Uterus (tissue), 4 donors: ENCODE measurements around the gene BCL2L1. TPM values are rescaled to one million over a fixed set of nuclear protein-coding genes. Genes with fewer than 3 reads are reported as not detected.

Experiments
- DNase-seq, 2 donors: peaks; one replicate each; pipeline ENCODE4 v3.0.0-alpha.2; 2019 to 2020
- H3K27ac ChIP-seq, 2 donors: fragments of 200-600 bp; sonication (generic); 1 replicate in 1 of 2; 2 replicates in 1 of 2; pipeline ENCODE4 v1.5.1; 2016 to 2018
- H3K27me3 ChIP-seq, 2 donors: fragments of 200-600 bp; sonication (generic); one replicate each; pipeline ENCODE4 v1.5.1; 2018 to 2019; ENCODE audit warnings: control low read depth in 1 of 2
- H3K36me3 ChIP-seq, 2 donors: fragments of 200-600 bp; sonication (generic); one replicate each; pipeline ENCODE4 v1.5.1; 2019; ENCODE audit warnings: control low read depth in 1 of 2
- H3K4me1 ChIP-seq, 2 donors: fragments of 200-600 bp; sonication (generic); one replicate each; pipeline ENCODE4 v1.5.1; 2018 to 2019; ENCODE audit warnings: control low read depth in 1 of 2
- H3K4me3 ChIP-seq, 2 donors: fragments of 200-600 bp; sonication (generic); 1 replicate in 1 of 2; 2 replicates in 1 of 2; pipeline ENCODE4 v1.5.1; 2018 to 2019; ENCODE audit warnings: mild to moderate bottlenecking in 1 of 2
- H3K9me3 ChIP-seq, 2 donors: fragments of 200-600 bp; sonication (generic); one replicate each; pipeline ENCODE4 v1.5.1; 2019; ENCODE audit warnings: control low read depth in 1 of 2
- POLR2A ChIP-seq, 2 donors: fragments of 450-650 bp; IDR thresholded peaks; one replicate each; pipeline ENCODE4 v1.6.1; 2016; ENCODE audit warnings: antibody characterized with exemption in 2 of 2, mild to moderate bottlenecking in 1 of 2, moderate library complexity in 1 of 2
- intact Hi-C: fragments of 100-400 bp; cut with DNase I; formaldehyde crosslinking; loops from one replicate; pipeline ENCODE4 v1.15.1; 2023; ENCODE audit warnings: low total_unique reads
- total RNA-seq, 4 donors: library from RNA; depleted of rRNA in 3 of 4; stranded (reverse); fragments of >200 nt in 3 of 4; gene quantifications; one replicate each; pipeline versions ENCODE4 v1.1.0 to v1.2.4, GENCODE V29; 2014 to 2023
- TF ChIP-seq, protein P1 (sequence below), 4 experiments: fragments of 200-600 bp in 2 of 4; fragments of 450-650 bp in 2 of 4; sonication (generic) in 2 of 4; IDR thresholded peaks; one replicate each; pipeline ENCODE4 v1.5.1; 2016 to 2019; ENCODE audit warnings: antibody characterized with exemption in 4 of 4, mild to moderate bottlenecking in 2 of 4, moderate library complexity in 1 of 4
- donor health status: DM: yes; HTN: yes; CAD: no.

The BCL2L1 gene
- total RNA-seq, 4 donors from 2014 or later: 35.0 to 113 (median 57.4) TPM

GRCh38 chr20:31684153-31685015 lies 38.3 kb downstream of the BCL2L1 start:
- no peaks in the 10 kb centered on the region for H3K36me3 ChIP-seq
- no peaks in the 10 kb centered on the region for H3K4me1 ChIP-seq
- no peaks in the 10 kb centered on the region for H3K27me3 ChIP-seq
- DNase-seq: no peak
- intact Hi-C loops: no loop called here
- no peaks in the 10 kb centered on the region for H3K9me3 ChIP-seq
- TF ChIP-seq, protein P1, sequence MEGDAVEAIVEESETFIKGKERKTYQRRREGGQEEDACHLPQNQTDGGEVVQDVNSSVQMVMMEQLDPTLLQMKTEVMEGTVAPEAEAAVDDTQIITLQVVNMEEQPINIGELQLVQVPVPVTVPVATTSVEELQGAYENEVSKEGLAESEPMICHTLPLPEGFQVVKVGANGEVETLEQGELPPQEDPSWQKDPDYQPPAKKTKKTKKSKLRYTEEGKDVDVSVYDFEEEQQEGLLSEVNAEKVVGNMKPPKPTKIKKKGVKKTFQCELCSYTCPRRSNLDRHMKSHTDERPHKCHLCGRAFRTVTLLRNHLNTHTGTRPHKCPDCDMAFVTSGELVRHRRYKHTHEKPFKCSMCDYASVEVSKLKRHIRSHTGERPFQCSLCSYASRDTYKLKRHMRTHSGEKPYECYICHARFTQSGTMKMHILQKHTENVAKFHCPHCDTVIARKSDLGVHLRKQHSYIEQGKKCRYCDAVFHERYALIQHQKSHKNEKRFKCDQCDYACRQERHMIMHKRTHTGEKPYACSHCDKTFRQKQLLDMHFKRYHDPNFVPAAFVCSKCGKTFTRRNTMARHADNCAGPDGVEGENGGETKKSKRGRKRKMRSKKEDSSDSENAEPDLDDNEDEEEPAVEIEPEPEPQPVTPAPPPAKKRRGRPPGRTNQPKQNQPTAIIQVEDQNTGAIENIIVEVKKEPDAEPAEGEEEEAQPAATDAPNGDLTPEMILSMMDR (IDR thresholded peaks at IDR 0.05): no peak
- TF ChIP-seq POLR2A (IDR thresholded peaks at IDR 0.05): no peak
- H3K4me3 ChIP-seq: no peak overlapping the region
- no peak overlapping the region for H3K27ac ChIP-seq

GRCh38 chr20:31682927-31683326 lies 39.7 kb downstream of the BCL2L1 start:
- Histone ChIP-seq H3K36me3 (no peaks in the 10 kb centered on the region), H3K4me3 (no peak overlapping the region), H3K9me3 (no peaks in the 10 kb centered on the region), H3K27me3 (no peaks in the 10 kb centered on the region), H3K27ac (no peak overlapping the region), H3K4me1 (no peaks in the 10 kb centered on the region)
- no peak for TF ChIP-seq POLR2A (IDR thresholded peaks at IDR 0.05)
- TF ChIP-seq, protein P1 (IDR thresholded peaks at IDR 0.05): no peak
- intact Hi-C loops: no loop called here
- no peak for DNase-seq

DNA sequence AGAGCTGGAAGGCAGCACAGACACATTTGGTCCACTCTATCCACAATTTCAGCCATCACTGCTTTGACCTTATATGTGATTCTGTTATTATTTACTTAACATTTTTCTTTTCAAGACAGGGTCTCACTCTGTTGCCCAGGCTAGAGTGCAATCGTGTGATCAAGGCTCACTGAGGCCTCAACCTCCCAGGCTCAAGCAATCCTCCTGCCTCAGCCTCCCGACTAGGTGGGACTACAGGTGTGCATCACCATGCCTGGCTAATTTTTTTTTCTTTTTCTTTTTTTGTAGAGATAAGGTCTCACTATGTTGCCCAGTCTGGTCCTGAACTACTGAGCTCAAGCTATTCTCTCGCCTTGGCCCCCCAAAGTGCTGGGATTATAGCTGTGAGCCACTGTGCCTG lies 40.3 kb downstream of the BCL2L1 start:
- DNase-seq: no peak
- Histone ChIP-seq H3K36me3 (no peaks in the 10 kb centered on the region), H3K4me3 (no peak overlapping the region), H3K9me3 (no peaks in the 10 kb centered on the region), H3K4me1 (no peaks in the 10 kb centered on the region), H3K27me3 (no peaks in the 10 kb centered on the region), H3K27ac (no peak overlapping the region)
- intact Hi-C loops: no loop called here
- TF ChIP-seq POLR2A (IDR thresholded peaks at IDR 0.05): no peak
- TF ChIP-seq, protein P1 (IDR thresholded peaks at IDR 0.05): no peak

- Histone ChIP-seq H3K4me3 (no peak overlapping the region), H3K4me1 (no peaks in the 10 kb centered on the region), H3K36me3 (no peaks in the 10 kb centered on the region), H3K9me3 (no peaks in the 10 kb centered on the region), H3K27me3 (no peaks in the 10 kb centered on the region), H3K27ac (no peak overlapping the region)
- DNase-seq: no peak
- intact Hi-C loops: no loop called here
- TF ChIP-seq POLR2A (IDR thresholded peaks at IDR 0.05): no peak
- TF ChIP-seq, protein P1 (IDR thresholded peaks at IDR 0.05): no peak
These were observed 40.9 kb downstream of the BCL2L1 start for GRCh38 chr20:31681769-31682168.

- no peaks in the 10 kb centered on the region for H3K27me3 ChIP-seq
- H3K4me3 ChIP-seq: no peak overlapping the region
- intact Hi-C loops: no loop called here
- no peaks in the 10 kb centered on the region for H3K36me3 ChIP-seq
- TF ChIP-seq, protein P1 (IDR thresholded peaks at IDR 0.05): no peak
- TF ChIP-seq POLR2A (IDR thresholded peaks at IDR 0.05): no peak
- no peaks in the 10 kb centered on the region for H3K9me3 ChIP-seq
- no peak for DNase-seq
- H3K4me1 ChIP-seq: no peaks in the 10 kb centered on the region
- no peak overlapping the region for H3K27ac ChIP-seq
These were observed 41.4 kb downstream of the BCL2L1 start for GRCh38 chr20:31681128-31681727.
